K562 (cell line): ENCODE measurements around the gene COMMD8.

Experiments
- ATF3 ChIP-seq, 2 experiments: fragments of 450-650 bp in 1 of 2; sonication (generic) in 1 of 2; formaldehyde crosslinking in 1 of 2; IDR thresholded peaks in 1 of 2; conservative IDR thresholded peaks in 1 of 2; 2 replicates each; pipeline versions ENCODE4 v1.6.1 to v1.8.1; 2016 to 2023; ENCODE audit warnings: mild to moderate bottlenecking in 2 of 2, moderate library complexity in 2 of 2, inconsistent platforms in 1 of 2, missing genetic modification reagents in 1 of 2
- CBX8 ChIP-seq: fragments of 200-600 bp; sonication (generic); IDR thresholded peaks from 2 replicates; pipeline ENCODE4 v1.6.1; 2012; ENCODE audit warnings: borderline replicate concordance, mixed run types, low read depth, mild to moderate bottlenecking, moderate library complexity, mixed read lengths, low read length, control low read depth, inconsistent platforms; ENCODE audit not compliant: poor library complexity, severe bottlenecking; ENCODE audit errors: extremely low read depth
- CTCF ChIP-seq, 3 experiments: IDR thresholded peaks in 2 of 3; conservative IDR thresholded peaks in 1 of 3; 2 replicates each; pipeline ENCODE4 v1.5.1; 2011 to 2012; ENCODE audit warnings: low read length in 3 of 3, mild to moderate bottlenecking in 3 of 3, control low read depth in 2 of 3, improper control_type of control experiment in 1 of 3, inconsistent platforms in 1 of 3, low read depth in 1 of 3, mixed read lengths in 1 of 3, moderate library complexity in 1 of 3; ENCODE audit not compliant: insufficient read depth in 2 of 3
- DPF2 ChIP-seq: fragments of 450-650 bp; IDR thresholded peaks from 2 replicates; pipeline ENCODE4 v1.6.1; 2016
- EZH2 ChIP-seq: IDR thresholded peaks from 2 replicates; pipeline ENCODE4 v1.6.1; 2012; ENCODE audit warnings: low read depth, mild to moderate bottlenecking, inconsistent platforms, low read length, borderline replicate concordance
- GATA2 ChIP-seq: sonication (generic); formaldehyde crosslinking; IDR thresholded peaks from 2 replicates; pipeline ENCODE4 v1.4.0; 2020; ENCODE audit warnings: mild to moderate bottlenecking, missing genetic modification reagents
- HDAC2 ChIP-seq: fragments of 450-650 bp; IDR thresholded peaks from 2 replicates; pipeline ENCODE4 v1.6.1; 2016; ENCODE audit warnings: mild to moderate bottlenecking
- JUN ChIP-seq, 2 experiments: sonication (generic) in 1 of 2; formaldehyde crosslinking in 1 of 2; IDR thresholded peaks; 2 replicates each; pipeline versions ENCODE4 v1.6.1 to v1.8.0; 2012 to 2022; ENCODE audit warnings: borderline replicate concordance in 2 of 2, mild to moderate bottlenecking in 2 of 2, improper control_type of control experiment in 1 of 2, low read depth in 1 of 2, low read length in 1 of 2, missing genetic modification reagents in 1 of 2
- SRSF3 ChIP-seq: fragments of 200-400 bp; formaldehyde crosslinking; IDR thresholded peaks from 2 replicates; pipeline ENCODE4 v1.6.1; 2016; ENCODE audit warnings: mild to moderate bottlenecking, low read length, moderate library complexity; ENCODE audit not compliant: insufficient read depth
- TBP ChIP-seq: optimal IDR thresholded peaks from 2 replicates; pipeline ENCODE3; 2011; ENCODE audit warnings: low read depth, low read length, improper control_type of control experiment
- ZNF395 ChIP-seq: fragments of 200-800 bp; sonication (Bioruptor generic); IDR thresholded peaks from 2 replicates; pipeline ENCODE4 v1.6.1; 2017; ENCODE audit warnings: missing genetic modification characterization, missing compliant biosample characterization
- ZNF551 ChIP-seq: fragments of 250-450 bp; sonication (Bioruptor Pico); IDR thresholded peaks from 2 replicates; pipeline ENCODE4 v1.5.0; 2021; ENCODE audit warnings: mild to moderate bottlenecking, moderate library complexity
- TF ChIP-seq, protein P1 (sequence below): sonication (generic); formaldehyde crosslinking; IDR thresholded peaks from 2 replicates; pipeline ENCODE4 v1.8.0; 2022; ENCODE audit warnings: mild to moderate bottlenecking, low read depth, missing genetic modification reagents

DNA sequence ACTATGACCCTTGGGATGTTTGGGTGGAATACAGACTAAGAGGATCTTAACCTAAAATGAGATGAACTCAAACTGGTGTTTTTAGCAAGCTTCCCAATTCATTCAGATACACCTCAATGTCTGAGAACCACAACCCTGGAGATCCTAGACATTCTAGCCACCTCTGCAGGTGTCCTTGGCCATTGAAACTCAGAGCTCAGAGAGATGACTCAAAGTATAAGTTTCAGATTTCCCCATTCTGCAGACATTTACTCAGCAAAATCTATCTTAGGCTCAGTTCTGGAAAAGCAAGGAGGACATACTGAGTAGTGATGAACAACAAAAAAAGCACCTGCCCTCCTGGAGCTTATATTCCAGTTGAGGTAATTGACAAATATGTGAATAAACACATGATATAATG is 47.8 kb downstream of the COMMD8 start:
- no peak for TF ChIP-seq GATA2 (CRISPR knock-in tag)
- TF ChIP-seq ZNF551 (CRISPR knock-in tag), result no peak
- no peak for TF ChIP-seq DPF2
- no peak for TF ChIP-seq EZH2
- no peak for TF ChIP-seq ATF3 (IDR thresholded peaks at IDR 0.05)
- no peak for TF ChIP-seq ATF3 (CRISPR knock-in tag; conservative IDR thresholded peaks at IDR 0.05)
- TF ChIP-seq HDAC2, result no peak
- no peak for TF ChIP-seq CBX8
- TF ChIP-seq ZNF395 (CRISPR knock-in tag), result no peak
- TF ChIP-seq, protein P1, sequence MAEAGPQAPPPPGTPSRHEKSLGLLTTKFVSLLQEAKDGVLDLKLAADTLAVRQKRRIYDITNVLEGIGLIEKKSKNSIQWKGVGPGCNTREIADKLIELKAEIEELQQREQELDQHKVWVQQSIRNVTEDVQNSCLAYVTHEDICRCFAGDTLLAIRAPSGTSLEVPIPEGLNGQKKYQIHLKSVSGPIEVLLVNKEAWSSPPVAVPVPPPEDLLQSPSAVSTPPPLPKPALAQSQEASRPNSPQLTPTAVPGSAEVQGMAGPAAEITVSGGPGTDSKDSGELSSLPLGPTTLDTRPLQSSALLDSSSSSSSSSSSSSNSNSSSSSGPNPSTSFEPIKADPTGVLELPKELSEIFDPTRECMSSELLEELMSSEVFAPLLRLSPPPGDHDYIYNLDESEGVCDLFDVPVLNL, result no peak
- TF ChIP-seq JUN (IDR thresholded peaks at IDR 0.05; ENCODE audit: borderline replicate concordance, low read depth, low read length), result no peak
- no peak for TF ChIP-seq JUN (CRISPR knock-in tag; IDR thresholded peaks at IDR 0.05; ENCODE audit: borderline replicate concordance)
- TF ChIP-seq TBP, result no peak
- no peak for TF ChIP-seq SRSF3
- TF ChIP-seq CTCF (IDR thresholded peaks at IDR 0.05 in 2 of 3, conservative IDR thresholded peaks at IDR 0.05 in 1 of 3; ENCODE audit: insufficient read depth in 2 of 3, low read depth in 1 of 3, low read length in 3 of 3), result no peak
